H9 (cell line): ENCODE measurements around the gene CTPS2. TPM values are rescaled to one million over a fixed set of nuclear protein-coding genes. Genes with fewer than 3 reads are reported as not detected.
"Not testable (repeated sequence)": the region's sequence is repeated elsewhere in the genome, so short reads cannot be mapped to it uniquely, and the experiment has no call there.

Source experiments
- DNase-seq: peaks from one replicate; pipeline ENCODE4 v3.0.0-alpha.2; 2017
- H2AFZ ChIP-seq: one replicate; pipeline ENCODE4 v1.6.1; 2013; ENCODE audit warnings: mild to moderate bottlenecking, low read length, control low read depth, moderate library complexity
- H2AK5ac ChIP-seq: 2 replicates; pipeline ENCODE4 v1.6.1; 2013; ENCODE audit warnings: low read length, control low read depth, mixed read lengths; ENCODE audit not compliant: insufficient read length
- H2BK120ac ChIP-seq: one replicate; pipeline ENCODE4 v1.6.1; 2013; ENCODE audit warnings: low read depth, mild to moderate bottlenecking, low read length, control low read depth, inconsistent platforms; ENCODE audit not compliant: poor library complexity, severe bottlenecking
- H2BK12ac ChIP-seq: 2 replicates; pipeline ENCODE4 v1.6.1; 2013; ENCODE audit warnings: low read length, control low read depth, mixed read lengths, low read depth; ENCODE audit not compliant: insufficient read length
- H2BK15ac ChIP-seq: 2 replicates; pipeline ENCODE4 v1.6.1; 2013; ENCODE audit warnings: low read depth, low read length, control low read depth
- H2BK20ac ChIP-seq: one replicate; pipeline ENCODE4 v1.6.1; 2013; ENCODE audit warnings: low read depth, mild to moderate bottlenecking, low read length, control low read depth, inconsistent platforms; ENCODE audit not compliant: poor library complexity, severe bottlenecking
- H2BK5ac ChIP-seq: 2 replicates; pipeline ENCODE4 v1.6.1; 2013; ENCODE audit warnings: low read length, control low read depth, mixed read lengths; ENCODE audit not compliant: insufficient read length
- H3K14ac ChIP-seq: 2 replicates; pipeline ENCODE4 v1.6.1; 2013; ENCODE audit warnings: low read length, control low read depth; ENCODE audit not compliant: insufficient read depth
- H3K18ac ChIP-seq: 2 replicates; pipeline ENCODE4 v1.6.1; 2013; ENCODE audit warnings: low read depth, mild to moderate bottlenecking, mixed read lengths, low read length, control low read depth; ENCODE audit not compliant: insufficient read length
- H3K23ac ChIP-seq: 2 replicates; pipeline ENCODE4 v1.6.1; 2013; ENCODE audit warnings: low read length, control low read depth, mixed read lengths, low read depth; ENCODE audit not compliant: insufficient read length
- H3K23me2 ChIP-seq: 2 replicates; pipeline ENCODE4 v1.6.1; 2013; ENCODE audit warnings: low read depth, mild to moderate bottlenecking, mixed read lengths, low read length, control low read depth; ENCODE audit not compliant: insufficient read length, poor library complexity, severe bottlenecking
- H3K27ac ChIP-seq: 2 replicates; pipeline ENCODE4 v1.5.1; 2013; ENCODE audit warnings: low read length, control low read depth, mixed read lengths, low read depth; ENCODE audit not compliant: insufficient read length
- H3K27me3 ChIP-seq: 2 replicates; pipeline ENCODE4 v1.6.1; 2013; ENCODE audit warnings: low read length, control low read depth, inconsistent platforms; ENCODE audit not compliant: insufficient read depth
- H3K4ac ChIP-seq: 2 replicates; pipeline ENCODE4 v1.6.1; 2013; ENCODE audit warnings: low read depth, mild to moderate bottlenecking, control low read depth, inconsistent platforms, low read length, moderate library complexity
- H3K4me1 ChIP-seq: 2 replicates; pipeline ENCODE4 v1.6.1; 2013; ENCODE audit warnings: low read length, control low read depth, inconsistent platforms; ENCODE audit not compliant: insufficient read depth
- H3K4me2 ChIP-seq: 2 replicates; pipeline ENCODE4 v1.6.1; 2013; ENCODE audit warnings: low read length, control low read depth, mixed read lengths; ENCODE audit not compliant: insufficient read length, insufficient read depth
- H3K56ac ChIP-seq: 2 replicates; pipeline ENCODE4 v1.6.1; 2013; ENCODE audit warnings: low read depth, mild to moderate bottlenecking, mixed read lengths, low read length, control low read depth; ENCODE audit not compliant: insufficient read length
- H3K79me1 ChIP-seq: 2 replicates; pipeline ENCODE4 v1.6.1; 2013; ENCODE audit warnings: low read depth, mild to moderate bottlenecking, moderate library complexity, low read length, control low read depth, inconsistent platforms; ENCODE audit not compliant: insufficient read depth, poor library complexity, severe bottlenecking
- H3K79me2 ChIP-seq: 2 replicates; pipeline ENCODE4 v1.6.1; 2013; ENCODE audit warnings: low read length, control low read depth, inconsistent platforms; ENCODE audit not compliant: insufficient read depth
- H3K9ac ChIP-seq: 2 replicates; pipeline ENCODE4 v1.6.1; 2013; ENCODE audit warnings: low read length, control low read depth, mixed read lengths; ENCODE audit not compliant: insufficient read length; ENCODE audit errors: extremely low read depth
- H3K9me3 ChIP-seq: one replicate; pipeline ENCODE4 v1.6.1; 2013; ENCODE audit warnings: low read depth, low read length, inconsistent platforms; ENCODE audit not compliant: control insufficient read depth
- H3T11ph ChIP-seq: one replicate; pipeline ENCODE4 v1.6.1; 2013; ENCODE audit warnings: mild to moderate bottlenecking, low read length, control low read depth, inconsistent platforms
- H4K20me1 ChIP-seq: one replicate; pipeline ENCODE4 v1.6.1; 2013; ENCODE audit not compliant: control insufficient read depth, insufficient read length, insufficient read depth
- H4K5ac ChIP-seq: 2 replicates; pipeline ENCODE4 v1.6.1; 2013; ENCODE audit warnings: low read depth, mild to moderate bottlenecking, mixed read lengths, low read length, control low read depth; ENCODE audit not compliant: insufficient read length
- H4K8ac ChIP-seq: replicated peaks from 2 replicates; pipeline ENCODE4 v1.6.1; 2013; ENCODE audit warnings: low read length, control low read depth, mixed read lengths, low read depth; ENCODE audit not compliant: insufficient read length
- H4K91ac ChIP-seq: 2 replicates; pipeline ENCODE4 v1.6.1; 2013; ENCODE audit warnings: low read depth, mild to moderate bottlenecking, moderate library complexity, mixed read lengths, low read length, control low read depth; ENCODE audit not compliant: insufficient read length
- H3K27ac Mint-ChIP-seq, 3 experiments: 2 replicates in 2 of 3; 3 replicates in 1 of 3; pipeline ENCODE4 v1.8.0; 2020 to 2021; ENCODE audit warnings: mixed read lengths in 3 of 3, mild to moderate bottlenecking in 1 of 3, moderate library complexity in 1 of 3
- H3K27me3 Mint-ChIP-seq: 2 replicates; pipeline ENCODE4 v1.8.0; 2021; ENCODE audit warnings: low read depth, mild to moderate bottlenecking, moderate library complexity, mixed read lengths
- H3K36me3 Mint-ChIP-seq, 3 experiments: 2 replicates in 2 of 3; 3 replicates in 1 of 3; pipeline ENCODE4 v1.8.0; 2020 to 2021; ENCODE audit warnings: low read depth in 3 of 3, mixed read lengths in 3 of 3; ENCODE audit not compliant: insufficient read depth in 1 of 3
- H3K4me1 Mint-ChIP-seq, 2 experiments: 2 replicates each; pipeline ENCODE4 v1.8.0; 2020; ENCODE audit warnings: mixed read lengths in 2 of 2
- H3K4me3 Mint-ChIP-seq, 2 experiments: 2 replicates in 1 of 2; 3 replicates in 1 of 2; pipeline ENCODE4 v1.8.0; 2020 to 2021; ENCODE audit warnings: mild to moderate bottlenecking in 2 of 2, mixed read lengths in 2 of 2, moderate library complexity in 1 of 2
- H3K9me3 Mint-ChIP-seq, 2 experiments: 2 replicates in 1 of 2; 3 replicates in 1 of 2; pipeline ENCODE4 v1.8.0; 2020; ENCODE audit warnings: mild to moderate bottlenecking in 2 of 2, mixed read lengths in 2 of 2, moderate library complexity in 1 of 2
- WGBS: extraction: QIAGEN DNeasy Blood & Tissue Kit; methylation state at CpG from one replicate; pipeline ENCODE4 v1.1.7; 2013; ENCODE audit warnings: missing lambda C conversion rate, low lambda C conversion rate, mixed read lengths; ENCODE audit not compliant: insufficient read length; ENCODE audit errors: extremely low coverage; 5-methylcytosine and 5-hydroxymethylcytosine counted together
- total RNA-seq: library from RNA; stranded (reverse); gene quantifications from 2 replicates; pipeline ENCODE4 v1.2.1, GENCODE V29; 2021
- TF ChIP-seq, protein P1 (sequence below): fragments of 200-600 bp; sonication (generic); conservative IDR thresholded peaks from 3 replicates; pipeline ENCODE4 v1.8.0; 2021; ENCODE audit warnings: antibody characterized with exemption, mild to moderate bottlenecking

CTPS2 gene
- total RNA-seq, 1 experiment from 2014 or later: 69.7 TPM

DNA sequence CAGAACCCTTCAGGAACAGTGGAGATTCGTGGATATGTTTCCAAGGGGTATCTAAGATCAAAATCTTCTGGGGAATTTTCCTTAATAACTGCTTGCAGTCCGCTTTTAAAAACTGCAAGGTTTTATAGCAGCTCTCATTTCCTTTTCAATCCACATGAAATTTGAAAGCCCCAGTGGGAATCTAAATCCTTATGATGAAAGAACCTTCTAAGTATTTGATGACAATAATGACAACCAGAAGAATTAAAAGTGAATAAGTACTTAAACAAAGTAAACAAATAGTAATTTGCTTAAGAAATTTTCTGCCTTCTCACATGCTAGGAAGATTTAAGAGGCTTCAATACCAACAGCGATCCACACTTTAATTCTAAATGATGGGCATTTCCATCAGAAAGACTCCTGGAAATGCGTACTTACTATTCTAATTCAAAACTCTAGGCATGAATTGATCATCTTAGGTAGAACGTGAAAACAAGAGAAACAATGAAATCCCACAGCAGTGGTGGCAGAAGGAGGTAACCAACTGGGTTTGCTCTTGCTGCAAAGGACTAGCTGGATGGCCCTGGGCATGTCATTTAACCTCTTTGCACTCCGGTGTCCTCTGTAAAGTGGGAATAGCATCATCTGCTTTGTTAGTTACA, 100.1 kb downstream of the CTPS2 start:
- no peak overlapping the region for H2BK12ac ChIP-seq
- no peak overlapping the region for H2AK5ac ChIP-seq
- no peak overlapping the region for H3K9ac ChIP-seq
- H3K4ac ChIP-seq: no peak overlapping the region
- no peaks in the 10 kb centered on the region for H3K79me1 ChIP-seq
- H3K27me3 Mint-ChIP-seq: no peaks in the 10 kb centered on the region
- no peak overlapping the region for H2BK20ac ChIP-seq
- no peak overlapping the region for H2BK120ac ChIP-seq
- H4K91ac ChIP-seq: no peak overlapping the region
- no peaks in the 10 kb centered on the region for H3K27me3 ChIP-seq
- no peak overlapping the region for H3K56ac ChIP-seq
- no peak overlapping the region for H3K18ac ChIP-seq
- peak overlapping the region in 2 of 3 experiments; percentile 54 to 64; a peak in 5 of 7 replicates for H3K27ac Mint-ChIP-seq
- H2BK5ac ChIP-seq: no peak overlapping the region
- peaks cover 8% of the 10 kb centered on the region; the same call in 1 of the 2 replicates for H3K4me1 ChIP-seq
- peak overlapping the region; percentile 49 for H3K27ac ChIP-seq
- no peak overlapping the region for H4K8ac ChIP-seq
- H3K4me1 Mint-ChIP-seq: peaks cover 28% of the 10 kb centered on the region in 2 experiments
- no CpG with 5 or more reads among the region's 6 CpGs for WGBS
- no peak overlapping the region for H2AFZ ChIP-seq
- TF ChIP-seq, protein P1, sequence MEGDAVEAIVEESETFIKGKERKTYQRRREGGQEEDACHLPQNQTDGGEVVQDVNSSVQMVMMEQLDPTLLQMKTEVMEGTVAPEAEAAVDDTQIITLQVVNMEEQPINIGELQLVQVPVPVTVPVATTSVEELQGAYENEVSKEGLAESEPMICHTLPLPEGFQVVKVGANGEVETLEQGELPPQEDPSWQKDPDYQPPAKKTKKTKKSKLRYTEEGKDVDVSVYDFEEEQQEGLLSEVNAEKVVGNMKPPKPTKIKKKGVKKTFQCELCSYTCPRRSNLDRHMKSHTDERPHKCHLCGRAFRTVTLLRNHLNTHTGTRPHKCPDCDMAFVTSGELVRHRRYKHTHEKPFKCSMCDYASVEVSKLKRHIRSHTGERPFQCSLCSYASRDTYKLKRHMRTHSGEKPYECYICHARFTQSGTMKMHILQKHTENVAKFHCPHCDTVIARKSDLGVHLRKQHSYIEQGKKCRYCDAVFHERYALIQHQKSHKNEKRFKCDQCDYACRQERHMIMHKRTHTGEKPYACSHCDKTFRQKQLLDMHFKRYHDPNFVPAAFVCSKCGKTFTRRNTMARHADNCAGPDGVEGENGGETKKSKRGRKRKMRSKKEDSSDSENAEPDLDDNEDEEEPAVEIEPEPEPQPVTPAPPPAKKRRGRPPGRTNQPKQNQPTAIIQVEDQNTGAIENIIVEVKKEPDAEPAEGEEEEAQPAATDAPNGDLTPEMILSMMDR: no peak
- no peaks in the 10 kb centered on the region for H3K9me3 ChIP-seq
- H2BK15ac ChIP-seq: no peak overlapping the region
- H3K23me2 ChIP-seq: no peaks in the 10 kb centered on the region
- no peaks in the 10 kb centered on the region for H4K20me1 ChIP-seq
- H3K23ac ChIP-seq: no peak overlapping the region
- H3K79me2 ChIP-seq: no peaks in the 10 kb centered on the region
- H3T11ph ChIP-seq: no peak overlapping the region
- no peak overlapping the region for H4K5ac ChIP-seq
- H3K14ac ChIP-seq: no peak overlapping the region
- peaks cover 4 to 8% of the 10 kb centered on the region in 2 experiments; a peak in 4 of 5 replicates for H3K9me3 Mint-ChIP-seq
- peak; percentile 74 for DNase-seq
- no peak overlapping the region for H3K4me3 Mint-ChIP-seq
- no peak overlapping the region for H3K4me2 ChIP-seq
- H3K36me3 Mint-ChIP-seq: peaks cover 45 to 72% (median 69%) of the 10 kb centered on the region in 3 experiments

DNA sequence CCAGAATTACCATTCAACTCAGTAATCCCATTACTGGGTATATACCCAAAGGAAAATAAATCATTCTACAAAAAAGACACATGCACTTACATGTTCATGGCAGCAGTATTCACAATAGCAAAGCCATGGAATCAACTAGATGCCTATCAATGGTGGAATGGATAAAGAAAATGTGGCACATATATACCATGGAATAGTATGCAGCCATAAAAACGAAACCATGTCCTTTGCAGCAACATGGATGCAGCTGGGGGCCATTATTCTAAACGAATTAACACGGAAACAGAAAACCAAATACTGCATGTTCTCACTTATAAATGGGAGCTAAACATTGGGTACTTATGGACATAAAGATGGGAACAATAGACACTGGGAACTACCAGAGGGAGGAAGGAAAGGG, 101.8 kb downstream of the CTPS2 start:
- not testable (repeated sequence) for H4K91ac ChIP-seq, H4K5ac ChIP-seq, H2BK5ac ChIP-seq, H2BK20ac ChIP-seq, H3K9ac ChIP-seq, H3K27ac Mint-ChIP-seq, H3K9me3 Mint-ChIP-seq, H4K8ac ChIP-seq, H3K79me2 ChIP-seq, H3K56ac ChIP-seq, H2BK120ac ChIP-seq, H3K4me3 Mint-ChIP-seq, H3K14ac ChIP-seq, H3K27ac ChIP-seq, H3K4ac ChIP-seq, H4K20me1 ChIP-seq, H3K4me2 ChIP-seq, H3K79me1 ChIP-seq, H3K27me3 Mint-ChIP-seq, H2BK12ac ChIP-seq, H2AFZ ChIP-seq, DNase-seq, H2BK15ac ChIP-seq, H3K4me1 ChIP-seq, H2AK5ac ChIP-seq, H3K27me3 ChIP-seq, H3K9me3 ChIP-seq, H3K23ac ChIP-seq, H3K18ac ChIP-seq, H3T11ph ChIP-seq, H3K23me2 ChIP-seq
- peaks cover 28 to 36% of the 10 kb centered on the region in 2 experiments for H3K4me1 Mint-ChIP-seq
- peaks cover 39 to 71% (median 68%) of the 10 kb centered on the region in 3 experiments for H3K36me3 Mint-ChIP-seq
- WGBS: no CpG with 5 or more reads among the region's 3 CpGs
